Stomach (tissue), 4 donors: ENCODE data around the gene RBBP5.

Experiments used
- POLR2A ChIP-seq, 4 donors: fragments of 450-650 bp; IDR thresholded peaks; one replicate each; pipeline ENCODE4 v1.6.1; 2016; ENCODE audit warnings: antibody characterized with exemption in 4 of 4, control low read depth in 2 of 4, mild to moderate bottlenecking in 1 of 4, moderate library complexity in 1 of 4
- TF ChIP-seq, protein P1 (sequence below), 7 experiments: fragments of 450-650 bp in 4 of 7; fragments of 200-600 bp in 3 of 7; sonication (generic) in 3 of 7; IDR thresholded peaks; one replicate each; pipeline ENCODE4 v1.5.1; 2016 to 2019; ENCODE audit warnings: antibody characterized with exemption in 7 of 7, control low read depth in 2 of 7, mild to moderate bottlenecking in 1 of 7

- no peak for TF ChIP-seq POLR2A (IDR thresholded peaks at IDR 0.05)
- TF ChIP-seq, protein P1, sequence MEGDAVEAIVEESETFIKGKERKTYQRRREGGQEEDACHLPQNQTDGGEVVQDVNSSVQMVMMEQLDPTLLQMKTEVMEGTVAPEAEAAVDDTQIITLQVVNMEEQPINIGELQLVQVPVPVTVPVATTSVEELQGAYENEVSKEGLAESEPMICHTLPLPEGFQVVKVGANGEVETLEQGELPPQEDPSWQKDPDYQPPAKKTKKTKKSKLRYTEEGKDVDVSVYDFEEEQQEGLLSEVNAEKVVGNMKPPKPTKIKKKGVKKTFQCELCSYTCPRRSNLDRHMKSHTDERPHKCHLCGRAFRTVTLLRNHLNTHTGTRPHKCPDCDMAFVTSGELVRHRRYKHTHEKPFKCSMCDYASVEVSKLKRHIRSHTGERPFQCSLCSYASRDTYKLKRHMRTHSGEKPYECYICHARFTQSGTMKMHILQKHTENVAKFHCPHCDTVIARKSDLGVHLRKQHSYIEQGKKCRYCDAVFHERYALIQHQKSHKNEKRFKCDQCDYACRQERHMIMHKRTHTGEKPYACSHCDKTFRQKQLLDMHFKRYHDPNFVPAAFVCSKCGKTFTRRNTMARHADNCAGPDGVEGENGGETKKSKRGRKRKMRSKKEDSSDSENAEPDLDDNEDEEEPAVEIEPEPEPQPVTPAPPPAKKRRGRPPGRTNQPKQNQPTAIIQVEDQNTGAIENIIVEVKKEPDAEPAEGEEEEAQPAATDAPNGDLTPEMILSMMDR (IDR thresholded peaks at IDR 0.05) = no peak
These were observed 2.9 kb upstream of the RBBP5 start for GRCh38 chr1:205124726-205125125.
